Measurements from ENCODE around the gene CNBP.
"Not testable (repeated sequence)": the region's sequence is repeated elsewhere in the genome, so short reads cannot be mapped to it uniquely, and the experiment has no call there.

The CNBP gene

DNA sequence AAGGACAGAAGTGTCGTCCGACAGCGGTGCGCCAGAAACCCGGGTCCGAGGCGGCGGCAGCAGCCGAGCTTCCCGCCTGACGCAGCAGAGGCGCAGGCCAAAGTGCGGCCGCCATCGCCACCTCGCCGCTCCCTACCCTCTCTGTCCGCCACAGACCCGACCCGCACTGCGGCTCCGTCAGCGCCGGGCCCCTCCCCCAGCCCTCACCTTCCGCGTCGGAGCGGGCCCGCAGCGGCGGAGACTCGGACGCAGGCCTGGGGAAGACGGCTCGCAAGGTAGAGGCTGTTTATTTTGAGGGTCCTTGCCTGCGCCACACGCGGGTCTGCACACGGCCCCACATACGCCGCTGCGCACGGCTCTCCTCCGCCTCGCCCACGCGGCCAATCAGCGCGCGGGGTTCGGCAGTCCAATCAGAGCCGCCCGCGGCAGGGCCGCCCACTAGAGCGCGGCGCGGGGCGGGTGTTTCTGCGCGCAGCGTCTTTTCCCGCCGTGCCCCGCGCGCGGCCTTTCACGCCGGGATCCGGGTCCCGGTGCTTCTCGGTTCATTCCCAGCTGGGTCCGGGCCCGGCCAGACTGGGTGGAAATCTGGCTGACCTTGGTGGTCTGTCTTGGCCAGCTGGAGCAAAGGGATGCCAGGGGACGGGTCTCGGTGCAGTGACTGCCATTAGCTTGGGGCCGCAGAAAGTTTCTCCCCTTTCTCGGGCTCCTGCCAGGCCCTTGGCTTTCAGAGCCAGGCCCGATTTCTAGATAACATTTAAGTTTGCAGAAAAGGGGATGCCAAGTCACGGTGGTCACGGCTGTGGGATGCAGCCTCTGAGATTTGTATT, at the start of gene CNBP:
TSS of gene CNBP (minus strand) at position 328 of the 827 bp plus-strand sequence. CDS start 12,139 bp downstream, outside the sequence.
- DNase-seq (ENCODE audit: low read depth), result peak; percentile 98
- H3K4me3 ChIP-seq (ENCODE audit: low read depth, low read length), result peak within 1 kb of the TSS; percentile 97
- TF ChIP-seq, protein P1, sequence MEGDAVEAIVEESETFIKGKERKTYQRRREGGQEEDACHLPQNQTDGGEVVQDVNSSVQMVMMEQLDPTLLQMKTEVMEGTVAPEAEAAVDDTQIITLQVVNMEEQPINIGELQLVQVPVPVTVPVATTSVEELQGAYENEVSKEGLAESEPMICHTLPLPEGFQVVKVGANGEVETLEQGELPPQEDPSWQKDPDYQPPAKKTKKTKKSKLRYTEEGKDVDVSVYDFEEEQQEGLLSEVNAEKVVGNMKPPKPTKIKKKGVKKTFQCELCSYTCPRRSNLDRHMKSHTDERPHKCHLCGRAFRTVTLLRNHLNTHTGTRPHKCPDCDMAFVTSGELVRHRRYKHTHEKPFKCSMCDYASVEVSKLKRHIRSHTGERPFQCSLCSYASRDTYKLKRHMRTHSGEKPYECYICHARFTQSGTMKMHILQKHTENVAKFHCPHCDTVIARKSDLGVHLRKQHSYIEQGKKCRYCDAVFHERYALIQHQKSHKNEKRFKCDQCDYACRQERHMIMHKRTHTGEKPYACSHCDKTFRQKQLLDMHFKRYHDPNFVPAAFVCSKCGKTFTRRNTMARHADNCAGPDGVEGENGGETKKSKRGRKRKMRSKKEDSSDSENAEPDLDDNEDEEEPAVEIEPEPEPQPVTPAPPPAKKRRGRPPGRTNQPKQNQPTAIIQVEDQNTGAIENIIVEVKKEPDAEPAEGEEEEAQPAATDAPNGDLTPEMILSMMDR (IDR thresholded peaks at IDR 0.05; ENCODE audit: insufficient read depth, low read depth, low read length, missing control alignments), result no peak

DNA sequence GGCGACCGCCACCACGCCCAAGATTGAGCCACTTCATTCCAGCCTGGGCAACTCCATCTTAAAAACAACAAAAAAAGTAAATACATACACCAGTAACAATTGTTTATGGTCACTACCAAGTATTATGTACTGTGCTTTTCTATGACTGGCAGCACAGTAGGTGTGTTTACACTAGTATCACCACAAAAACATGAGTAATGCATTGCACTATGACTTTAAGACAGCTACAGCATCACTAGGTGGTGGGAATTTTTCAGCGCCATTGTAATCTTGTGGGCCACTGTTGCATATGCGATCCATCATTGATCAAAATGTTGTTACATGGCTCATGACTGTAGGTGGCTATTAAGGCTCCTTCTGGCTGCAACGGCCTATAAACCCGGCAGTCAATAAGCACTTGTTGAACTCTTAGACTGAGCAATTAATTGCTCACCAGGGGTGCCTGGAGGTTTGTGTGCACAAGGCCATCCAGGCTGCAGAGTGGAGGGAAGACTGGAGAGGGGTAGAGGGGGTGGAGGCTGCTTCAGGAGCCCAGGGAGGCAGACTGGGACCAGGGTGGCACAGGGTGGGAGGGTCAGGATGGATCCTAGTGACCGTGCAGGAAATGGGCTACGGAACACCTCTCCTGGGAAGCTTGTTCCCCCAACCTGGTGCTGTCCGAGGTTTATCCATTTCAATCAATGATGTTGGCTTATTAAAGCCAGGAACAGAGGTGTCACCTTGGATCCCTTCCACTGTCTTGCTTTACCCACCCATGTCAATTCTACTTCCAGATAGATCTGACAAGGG, 47.8 kb upstream of the CNBP start:
- TF ChIP-seq, protein P1 (IDR thresholded peaks at IDR 0.05; ENCODE audit: insufficient read depth, low read depth, low read length, missing control alignments), result no peak
- H3K4me3 ChIP-seq (ENCODE audit: low read depth, low read length), result no peak overlapping the region
- no peak for DNase-seq (ENCODE audit: low read depth)

DNA sequence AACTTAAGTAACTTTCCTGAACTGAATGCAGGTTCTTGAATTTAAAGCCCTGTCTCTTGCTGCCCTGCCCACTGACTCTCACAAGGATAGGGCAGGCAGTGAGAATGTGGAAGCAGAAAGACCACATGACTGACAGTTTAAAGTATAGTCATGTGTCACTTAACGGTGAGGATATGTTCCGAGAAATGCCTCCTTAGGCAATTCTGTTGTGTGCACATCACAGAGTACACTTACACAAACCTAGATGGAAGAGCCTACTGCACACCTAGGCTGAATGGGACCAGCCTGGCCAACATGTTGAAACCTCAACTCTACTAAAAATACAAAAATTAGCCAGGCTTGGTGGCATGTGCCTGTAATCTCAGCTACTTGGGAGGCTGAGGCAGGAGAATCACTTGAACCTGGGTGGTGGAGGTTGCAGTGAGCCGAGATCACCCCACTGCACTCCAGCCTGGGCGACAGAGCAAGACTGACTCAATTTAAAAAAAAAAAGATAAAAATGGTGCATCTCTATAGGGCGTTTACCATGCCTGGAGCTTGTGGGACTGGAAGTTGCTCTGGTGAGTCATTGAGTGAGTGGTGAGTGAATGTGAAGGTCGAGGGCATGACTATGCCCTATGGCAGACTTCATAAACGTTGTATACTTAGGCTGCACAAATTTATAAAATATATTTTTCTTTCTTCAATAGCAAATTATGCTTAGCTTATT, 46.8 kb upstream of the CNBP start:
- TF ChIP-seq, protein P1 (IDR thresholded peaks at IDR 0.05; ENCODE audit: insufficient read depth, low read depth, low read length, missing control alignments), result no peak
- DNase-seq (ENCODE audit: low read depth), result peak; percentile 18
- no peak overlapping the region for H3K4me3 ChIP-seq (ENCODE audit: low read depth, low read length)

DNA sequence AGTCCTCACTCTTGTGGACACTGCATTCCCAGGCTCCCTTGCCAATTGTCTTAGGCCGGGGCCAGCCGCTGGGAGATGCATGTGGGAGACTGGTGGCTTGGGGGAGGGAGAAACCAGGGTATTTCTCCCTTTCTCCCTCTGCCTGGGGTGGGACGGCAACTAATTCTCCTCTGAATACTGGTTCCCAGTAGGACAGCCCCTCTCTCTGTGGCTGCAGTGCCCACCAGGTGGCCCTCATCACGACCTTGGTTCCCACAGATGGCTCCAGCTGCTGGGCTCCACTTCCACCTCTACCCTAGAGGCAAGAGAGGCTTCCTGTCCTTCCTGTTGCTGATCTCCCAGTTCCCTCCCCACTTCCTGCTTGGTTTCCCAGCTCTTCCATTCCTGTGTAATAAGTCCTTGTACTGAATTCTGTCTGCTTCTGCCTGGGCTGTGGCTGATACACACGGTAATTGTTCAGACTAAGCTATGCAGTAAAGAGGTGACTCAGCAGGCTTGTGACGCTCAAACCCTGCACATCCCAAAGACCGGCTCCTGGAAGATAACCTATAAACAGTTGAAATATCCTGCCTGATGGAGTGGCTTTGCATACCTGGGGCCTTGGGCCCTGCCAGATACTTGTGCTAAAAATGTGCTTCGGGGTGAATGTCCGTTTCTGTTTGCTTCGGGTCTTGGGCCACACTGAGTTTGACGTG, 45.3 kb upstream of the CNBP start:
- H3K4me3 ChIP-seq (ENCODE audit: low read depth, low read length), result no peak overlapping the region
- DNase-seq (ENCODE audit: low read depth), result no peak
- TF ChIP-seq, protein P1 (IDR thresholded peaks at IDR 0.05; ENCODE audit: insufficient read depth, low read depth, low read length, missing control alignments), result no peak

DNA sequence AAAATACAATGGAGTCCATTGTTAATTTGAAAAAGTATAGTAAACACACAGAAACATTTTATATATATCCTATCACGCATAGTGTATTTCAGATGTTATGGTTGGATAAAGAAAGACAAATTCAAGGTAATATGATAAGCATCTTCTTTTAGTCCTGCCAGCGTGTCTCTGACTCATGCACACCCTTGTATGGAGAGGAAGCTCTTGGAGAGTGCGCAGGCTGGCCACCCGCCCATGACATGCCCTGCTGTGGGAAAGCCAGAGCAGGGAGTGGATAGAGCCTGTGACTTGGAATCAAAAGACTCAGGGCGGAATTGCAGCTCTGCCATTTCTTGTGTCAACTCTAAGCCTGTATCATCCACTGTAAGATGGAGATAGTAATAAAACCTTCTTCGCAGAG, 42.7 kb upstream of the CNBP start:
- DNase-seq (ENCODE audit: low read depth), result no peak
- H3K4me3 ChIP-seq (ENCODE audit: low read depth, low read length), result no peak overlapping the region
- TF ChIP-seq, protein P1 (IDR thresholded peaks at IDR 0.05; ENCODE audit: insufficient read depth, low read depth, low read length, missing control alignments), result no peak

DNA sequence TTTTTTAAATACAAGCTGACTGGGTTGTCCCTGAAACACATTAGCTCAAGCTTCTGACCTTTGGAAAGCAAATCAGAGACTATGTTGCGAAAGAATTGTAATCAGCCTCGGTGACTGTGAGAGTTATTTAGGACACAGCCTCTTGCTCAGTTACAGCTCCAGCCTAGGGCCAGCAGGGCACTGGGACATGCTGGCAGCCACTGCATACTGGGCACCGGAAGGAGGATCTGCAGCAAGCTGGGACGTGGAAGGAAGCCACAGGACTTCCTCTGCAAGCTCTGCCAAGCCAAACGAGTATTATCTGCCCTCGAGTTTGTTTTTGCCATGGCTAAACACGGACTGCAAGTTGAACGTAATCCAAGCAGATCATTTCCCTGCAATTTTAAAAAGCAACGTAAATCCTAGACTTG, 41.3 kb upstream of the CNBP start:
- DNase-seq (ENCODE audit: low read depth), result no peak
- H3K4me3 ChIP-seq (ENCODE audit: low read depth, low read length), result no peak overlapping the region
- TF ChIP-seq, protein P1 (IDR thresholded peaks at IDR 0.05; ENCODE audit: insufficient read depth, low read depth, low read length, missing control alignments), result no peak

DNA sequence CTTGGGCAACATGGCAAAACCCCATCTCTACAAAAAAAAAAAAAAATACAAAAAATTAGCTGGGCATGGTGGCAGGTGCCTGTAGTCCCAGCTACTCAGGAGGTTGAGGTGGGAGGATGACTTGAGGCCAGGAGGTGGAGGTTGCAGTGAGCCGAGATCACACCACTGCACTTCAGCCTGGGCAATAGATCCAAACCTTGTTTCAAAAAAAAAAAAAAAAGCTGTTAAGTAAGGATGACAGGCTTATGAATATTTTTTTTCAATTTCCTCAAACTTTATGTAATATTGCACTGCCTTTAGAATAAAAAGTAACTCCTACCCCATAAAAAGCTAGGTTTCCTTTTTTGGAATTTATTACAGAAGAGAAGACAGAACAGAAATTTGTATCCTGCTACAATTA, 40.7 kb upstream of the CNBP start:
- DNase-seq (ENCODE audit: low read depth); H3K4me3 ChIP-seq (ENCODE audit: low read depth, low read length): not testable (repeated sequence)

All from GM12865 (cell line).